ENCODE data around the gene IGLL1.
"Not testable (repeated sequence)": the region's sequence is repeated elsewhere in the genome, so short reads cannot be mapped to it uniquely, and the experiment has no call there.

Gene IGLL1

DNA sequence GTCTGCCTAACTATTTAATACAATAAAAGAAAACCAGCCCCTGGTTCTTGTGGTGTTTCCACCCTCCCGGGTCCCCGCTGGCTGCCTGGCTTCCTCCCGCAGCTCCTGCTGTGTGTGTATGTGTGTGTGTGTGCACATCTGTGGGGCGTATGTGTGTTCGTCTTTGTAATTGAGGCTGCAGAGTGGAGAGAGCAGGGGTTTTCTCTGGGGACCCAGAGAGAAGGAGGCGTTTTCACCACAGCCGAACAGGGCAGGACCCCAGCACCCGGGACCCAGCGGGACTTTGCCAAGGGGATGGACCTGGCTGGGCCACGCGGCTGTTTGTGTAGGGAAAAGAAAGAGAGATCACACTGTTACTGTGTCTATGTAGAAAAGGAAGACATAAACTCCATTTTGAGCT, 42.7 kb downstream of the IGLL1 start:
- peaks cover 55% of the 10 kb centered on the region for H3K4me1 ChIP-seq (ENCODE audit: insufficient read depth, low read length, severe bottlenecking)
- H3F3A ChIP-seq (ENCODE audit: insufficient read depth, low read length): no peaks in the 10 kb centered on the region; the same call in 1 of the 2 replicates
- no peaks in the 10 kb centered on the region for H3K9me3 ChIP-seq (ENCODE audit: low read length)
- no peaks in the 10 kb centered on the region for H3K79me2 ChIP-seq (ENCODE audit: insufficient read depth, low read length)
- no peaks in the 10 kb centered on the region for H4K20me1 ChIP-seq (ENCODE audit: insufficient read depth, low read length)
- H3K4me3 ChIP-seq (ENCODE audit: low read depth, low read length, poor library complexity, severe bottlenecking): no peak overlapping the region
- TF ChIP-seq, protein P1, sequence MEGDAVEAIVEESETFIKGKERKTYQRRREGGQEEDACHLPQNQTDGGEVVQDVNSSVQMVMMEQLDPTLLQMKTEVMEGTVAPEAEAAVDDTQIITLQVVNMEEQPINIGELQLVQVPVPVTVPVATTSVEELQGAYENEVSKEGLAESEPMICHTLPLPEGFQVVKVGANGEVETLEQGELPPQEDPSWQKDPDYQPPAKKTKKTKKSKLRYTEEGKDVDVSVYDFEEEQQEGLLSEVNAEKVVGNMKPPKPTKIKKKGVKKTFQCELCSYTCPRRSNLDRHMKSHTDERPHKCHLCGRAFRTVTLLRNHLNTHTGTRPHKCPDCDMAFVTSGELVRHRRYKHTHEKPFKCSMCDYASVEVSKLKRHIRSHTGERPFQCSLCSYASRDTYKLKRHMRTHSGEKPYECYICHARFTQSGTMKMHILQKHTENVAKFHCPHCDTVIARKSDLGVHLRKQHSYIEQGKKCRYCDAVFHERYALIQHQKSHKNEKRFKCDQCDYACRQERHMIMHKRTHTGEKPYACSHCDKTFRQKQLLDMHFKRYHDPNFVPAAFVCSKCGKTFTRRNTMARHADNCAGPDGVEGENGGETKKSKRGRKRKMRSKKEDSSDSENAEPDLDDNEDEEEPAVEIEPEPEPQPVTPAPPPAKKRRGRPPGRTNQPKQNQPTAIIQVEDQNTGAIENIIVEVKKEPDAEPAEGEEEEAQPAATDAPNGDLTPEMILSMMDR (IDR thresholded peaks at IDR 0.05; ENCODE audit: low read length): no peak
- no peak for TF ChIP-seq EZH2 (IDR thresholded peaks at IDR 0.05; ENCODE audit: borderline replicate concordance, low read length)
- peak overlapping the region; percentile 63 for H3K4me2 ChIP-seq (ENCODE audit: low read length)
- H2AFZ ChIP-seq (ENCODE audit: low read length): no peak overlapping the region
- H3K27ac ChIP-seq (ENCODE audit: low read depth, low read length, poor library complexity, severe bottlenecking): peak overlapping the region; percentile 83
- peak overlapping the region; percentile 12 for H3K9ac ChIP-seq (ENCODE audit: low read length)
- no peaks in the 10 kb centered on the region for H3K27me3 ChIP-seq (ENCODE audit: insufficient read depth, low read length)
- no peaks in the 10 kb centered on the region for H3K36me3 ChIP-seq (ENCODE audit: insufficient read depth, low read length)
- no peaks in the 10 kb centered on the region for H3K9me2 ChIP-seq (ENCODE audit: low read depth, low read length)

DNA sequence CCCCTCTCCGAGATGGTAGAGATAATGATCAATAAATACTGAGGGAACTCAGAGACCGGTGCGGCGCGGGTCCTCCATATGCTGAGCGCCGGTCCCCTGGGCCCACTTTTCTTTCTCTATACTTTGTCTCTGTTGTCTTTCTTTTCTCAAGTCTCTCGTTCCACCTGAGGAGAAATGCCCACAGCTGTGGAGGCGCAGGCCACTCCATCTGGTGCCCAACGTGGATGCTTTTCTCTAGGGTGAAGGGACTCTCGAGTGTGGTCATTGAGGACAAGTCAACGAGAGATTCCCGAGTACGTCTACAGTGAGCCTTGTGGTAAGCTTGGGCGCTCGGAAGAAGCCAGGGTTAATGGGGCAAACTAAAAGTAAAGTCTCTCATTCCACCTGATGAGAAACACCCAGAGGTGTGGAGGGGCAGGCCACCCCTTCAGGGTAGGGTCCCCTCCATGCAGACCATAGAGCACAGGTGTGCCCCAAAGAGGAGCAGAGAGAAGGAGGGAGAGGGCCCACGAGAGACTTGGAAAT, 43.2 kb downstream of the IGLL1 start:
- Histone ChIP-seq H3K4me2 (ENCODE audit: low read length) (peak overlapping the region; percentile 63), H3K27me3 (ENCODE audit: insufficient read depth, low read length) (no peaks in the 10 kb centered on the region), H3K79me2 (ENCODE audit: insufficient read depth, low read length) (no peaks in the 10 kb centered on the region), H3F3A (ENCODE audit: insufficient read depth, low read length) (no peaks in the 10 kb centered on the region; the same call in 1 of the 2 replicates), H3K4me1 (ENCODE audit: insufficient read depth, low read length, severe bottlenecking) (peaks cover 55% of the 10 kb centered on the region), H3K9me2 (ENCODE audit: low read depth, low read length) (no peaks in the 10 kb centered on the region), H2AFZ (ENCODE audit: low read length) (no peak overlapping the region), H3K9me3 (ENCODE audit: low read length) (no peaks in the 10 kb centered on the region), H3K36me3 (ENCODE audit: insufficient read depth, low read length) (no peaks in the 10 kb centered on the region), H4K20me1 (ENCODE audit: insufficient read depth, low read length) (no peaks in the 10 kb centered on the region), H3K4me3 (ENCODE audit: low read depth, low read length, poor library complexity, severe bottlenecking) (no peak overlapping the region), H3K9ac (ENCODE audit: low read length) (peak overlapping the region; percentile 12; the same call in 1 of the 2 replicates), H3K27ac (ENCODE audit: low read depth, low read length, poor library complexity, severe bottlenecking) (peak overlapping the region; percentile 83)
- TF ChIP-seq EZH2 (IDR thresholded peaks at IDR 0.05; ENCODE audit: borderline replicate concordance, low read length): no peak
- TF ChIP-seq, protein P1 (IDR thresholded peaks at IDR 0.05; ENCODE audit: low read length): no peak

- Histone ChIP-seq H3K9ac (ENCODE audit: low read length) (peak overlapping the region; percentile 56; the same call in 1 of the 2 replicates), H3K4me2 (ENCODE audit: low read length) (peak overlapping the region; percentile 25; the same call in 1 of the 2 replicates), H3K4me1 (ENCODE audit: insufficient read depth, low read length, severe bottlenecking) (peaks cover 55% of the 10 kb centered on the region), H3K27ac (ENCODE audit: low read depth, low read length, poor library complexity, severe bottlenecking) (peak overlapping the region; percentile 83)
- H3K9me2 ChIP-seq (ENCODE audit: low read depth, low read length); H4K20me1 ChIP-seq (ENCODE audit: insufficient read depth, low read length); H3K79me2 ChIP-seq (ENCODE audit: insufficient read depth, low read length); H2AFZ ChIP-seq (ENCODE audit: low read length); H3F3A ChIP-seq (ENCODE audit: insufficient read depth, low read length); H3K27me3 ChIP-seq (ENCODE audit: insufficient read depth, low read length); H3K4me3 ChIP-seq (ENCODE audit: low read depth, low read length, poor library complexity, severe bottlenecking); H3K9me3 ChIP-seq (ENCODE audit: low read length); H3K36me3 ChIP-seq (ENCODE audit: insufficient read depth, low read length): not testable (repeated sequence)
Measured at GRCh38 chr22:23535790-23536661, 44.1 kb downstream of the IGLL1 start.

Data from OCI-LY1 (cell line).